Thoracic aorta (tissue), 2 donors: ENCODE measurements around the gene ACTA1. TPM values are rescaled to one million over a fixed set of nuclear protein-coding genes. Genes with fewer than 3 reads are reported as not detected.
"Not testable (repeated sequence)": the region's sequence is repeated elsewhere in the genome, so short reads cannot be mapped to it uniquely, and the experiment has no call there.

Experiments used
- ATAC-seq: fragments of 150-250 bp; one replicate; pipeline ENCODE4 v1.8.0; 2017; ENCODE audit warnings: low read depth; ENCODE audit not compliant: insufficient number of reproducible peaks, low FRiP score
- DNase-seq: peaks from one replicate; pipeline ENCODE4 v3.0.0-alpha.2; 2020; ENCODE audit warnings: low spot score
- H3K27ac ChIP-seq, 2 donors: fragments of 200-600 bp; sonication (generic); 1 replicate in 1 of 2; 2 replicates in 1 of 2; pipeline ENCODE4 v1.5.1; 2016; ENCODE audit warnings: mild to moderate bottlenecking in 2 of 2, moderate library complexity in 2 of 2
- H3K27me3 ChIP-seq: fragments of 200-600 bp; sonication (generic); replicated peaks from 2 replicates; pipeline ENCODE4 v1.6.0; 2016; ENCODE audit warnings: mild to moderate bottlenecking; ENCODE audit not compliant: insufficient read depth
- H3K36me3 ChIP-seq: fragments of 200-600 bp; sonication (generic); one replicate; pipeline ENCODE4 v1.5.1; 2016
- H3K4me1 ChIP-seq, 2 donors: fragments of 200-600 bp; sonication (generic); 1 replicate in 1 of 2; 2 replicates in 1 of 2; pipeline versions ENCODE4 v1.5.1 to v1.6.0; 2016; ENCODE audit warnings: low read depth in 2 of 2, mild to moderate bottlenecking in 1 of 2; ENCODE audit not compliant: control insufficient read depth in 1 of 2
- H3K4me3 ChIP-seq: fragments of 200-600 bp; sonication (generic); 2 replicates; pipeline ENCODE4 v1.5.1; 2016; ENCODE audit warnings: mild to moderate bottlenecking
- H3K9me3 ChIP-seq: fragments of 200-600 bp; sonication (generic); 2 replicates; pipeline ENCODE4 v1.5.1; 2016
- CTCF ChIP-seq: fragments of 200-600 bp; sonication (generic); IDR thresholded peaks from one replicate; pipeline ENCODE4 v1.5.1; 2019; ENCODE audit warnings: antibody characterized with exemption
- total RNA-seq, 2 donors: library from RNA; depleted of rRNA; stranded (reverse); fragments of >200 nt; gene quantifications; one replicate each; pipeline versions ENCODE4 v1.1.0 to v1.2.3, GENCODE V29; 2016

ACTA1 gene
- total RNA-seq: 1 to 10 TPM in 1 of 2 donors, under 1 TPM in 1; 0.99 to 2.3 TPM

- no peaks in the 10 kb centered on the region for H3K36me3 ChIP-seq
- H3K4me1 ChIP-seq: peaks cover 32 to 37% of the 10 kb centered on the region in 2 donors
- ATAC-seq (no peak), DNase-seq (no peak)
- peaks cover 12% of the 10 kb centered on the region for H3K27me3 ChIP-seq
- H3K9me3 ChIP-seq: no peaks in the 10 kb centered on the region
- no peak within 1 kb of the TSS for H3K27ac ChIP-seq
- TF ChIP-seq CTCF: no peak
- peak within 1 kb of the TSS; percentile 49 for H3K4me3 ChIP-seq
Observed at GRCh38 chr1:229434005-229434640, at the start of gene ACTA1. TSS of gene ACTA1 (minus strand) at chr1:229434094. CDS start at chr1:229433115, 979 bp downstream.

- no peaks in the 10 kb centered on the region for H3K9me3 ChIP-seq
- TF ChIP-seq CTCF: no peak
- no peaks in the 10 kb centered on the region for H3K27me3 ChIP-seq
- no peaks in the 10 kb centered on the region for H3K4me1 ChIP-seq
- no peak for DNase-seq
- H3K36me3 ChIP-seq: peaks cover 28% of the 10 kb centered on the region
- no peak overlapping the region for H3K27ac ChIP-seq
- no peak overlapping the region for H3K4me3 ChIP-seq
- no peak for ATAC-seq
Observed at GRCh38 chr1:229482511-229482910, 48.6 kb upstream of the ACTA1 start.

GRCh38 chr1:229480495-229480894, 46.6 kb upstream of the ACTA1 start:
- TF ChIP-seq CTCF: no peak
- no peaks in the 10 kb centered on the region for H3K4me1 ChIP-seq
- no peaks in the 10 kb centered on the region for H3K9me3 ChIP-seq
- no peaks in the 10 kb centered on the region for H3K27me3 ChIP-seq
- peaks cover 24% of the 10 kb centered on the region for H3K36me3 ChIP-seq
- H3K4me3 ChIP-seq: no peak overlapping the region
- ATAC-seq: no peak
- no peak overlapping the region for H3K27ac ChIP-seq
- no peak for DNase-seq

- H3K4me3 ChIP-seq: no peak overlapping the region
- H3K27ac ChIP-seq: no peak overlapping the region
- no peaks in the 10 kb centered on the region for H3K4me1 ChIP-seq
- H3K9me3 ChIP-seq: no peaks in the 10 kb centered on the region
- TF ChIP-seq CTCF: no peak
- peaks cover 28% of the 10 kb centered on the region for H3K36me3 ChIP-seq
- H3K27me3 ChIP-seq: no peaks in the 10 kb centered on the region
- ATAC-seq (no peak), DNase-seq (no peak)
Observed at GRCh38 chr1:229479660-229480399, 45.9 kb upstream of the ACTA1 start.

GRCh38 chr1:229478852-229479251, 45.0 kb upstream of the ACTA1 start:
- Histone ChIP-seq H3K36me3 (peaks cover 26% of the 10 kb centered on the region), H3K4me3 (no peak overlapping the region)
- DNase-seq: no peak

GRCh38 chr1:229475859-229476258, 42.0 kb upstream of the ACTA1 start:
- H3K27me3 ChIP-seq, H3K27ac ChIP-seq, H3K4me1 ChIP-seq, DNase-seq, H3K9me3 ChIP-seq, ATAC-seq, H3K4me3 ChIP-seq: not testable (repeated sequence)
- peaks cover 25% of the 10 kb centered on the region for H3K36me3 ChIP-seq

More at GRCh38 chr1:229478852-229479251, 45.0 kb upstream of the ACTA1 start:
- no peaks in the 10 kb centered on the region for H3K4me1 ChIP-seq
- TF ChIP-seq CTCF: no peak
- no peaks in the 10 kb centered on the region for H3K9me3 ChIP-seq
- no peak for ATAC-seq
- H3K27ac ChIP-seq: no peak overlapping the region
- no peaks in the 10 kb centered on the region for H3K27me3 ChIP-seq
